Gastrocnemius medialis (tissue), 4 donors: ENCODE data around the gene SETBP1.

Experiments
- POLR2A ChIP-seq, 2 donors: fragments of 450-650 bp; IDR thresholded peaks; one replicate each; pipeline ENCODE4 v1.6.1; 2017; ENCODE audit warnings: antibody characterized with exemption in 2 of 2, mild to moderate bottlenecking in 2 of 2, moderate library complexity in 2 of 2
- TF ChIP-seq, protein P1 (sequence below), 5 experiments: fragments of 450-650 bp in 3 of 5; fragments of 200-600 bp in 2 of 5; sonication (generic) in 2 of 5; IDR thresholded peaks in 4 of 5; conservative IDR thresholded peaks in 1 of 5; 1 replicate in 4 of 5; 2 replicates in 1 of 5; pipeline ENCODE4 v1.5.1; 2016 to 2019; ENCODE audit warnings: antibody characterized with exemption in 5 of 5, mild to moderate bottlenecking in 3 of 5, moderate library complexity in 3 of 5

DNA sequence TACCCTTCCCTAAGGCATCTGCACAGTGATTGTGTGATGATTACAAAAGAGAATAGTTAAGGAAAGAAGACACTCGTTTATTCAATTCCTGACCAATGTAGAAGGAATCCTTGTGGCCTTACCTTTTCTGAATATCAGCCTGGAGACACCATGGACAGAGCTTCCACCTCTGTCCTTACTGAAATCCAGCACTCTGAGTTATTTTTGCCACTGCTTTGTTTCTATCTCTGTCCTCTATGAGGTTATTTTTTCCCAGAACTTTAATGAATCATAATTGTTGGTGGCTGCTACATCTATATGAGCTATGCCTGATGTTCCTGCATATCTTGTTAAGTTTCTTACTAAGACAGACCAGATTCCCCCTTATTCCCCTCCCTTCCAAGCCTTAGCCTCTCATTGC, 275.1 kb downstream of the SETBP1 start:
- TF ChIP-seq, protein P1, sequence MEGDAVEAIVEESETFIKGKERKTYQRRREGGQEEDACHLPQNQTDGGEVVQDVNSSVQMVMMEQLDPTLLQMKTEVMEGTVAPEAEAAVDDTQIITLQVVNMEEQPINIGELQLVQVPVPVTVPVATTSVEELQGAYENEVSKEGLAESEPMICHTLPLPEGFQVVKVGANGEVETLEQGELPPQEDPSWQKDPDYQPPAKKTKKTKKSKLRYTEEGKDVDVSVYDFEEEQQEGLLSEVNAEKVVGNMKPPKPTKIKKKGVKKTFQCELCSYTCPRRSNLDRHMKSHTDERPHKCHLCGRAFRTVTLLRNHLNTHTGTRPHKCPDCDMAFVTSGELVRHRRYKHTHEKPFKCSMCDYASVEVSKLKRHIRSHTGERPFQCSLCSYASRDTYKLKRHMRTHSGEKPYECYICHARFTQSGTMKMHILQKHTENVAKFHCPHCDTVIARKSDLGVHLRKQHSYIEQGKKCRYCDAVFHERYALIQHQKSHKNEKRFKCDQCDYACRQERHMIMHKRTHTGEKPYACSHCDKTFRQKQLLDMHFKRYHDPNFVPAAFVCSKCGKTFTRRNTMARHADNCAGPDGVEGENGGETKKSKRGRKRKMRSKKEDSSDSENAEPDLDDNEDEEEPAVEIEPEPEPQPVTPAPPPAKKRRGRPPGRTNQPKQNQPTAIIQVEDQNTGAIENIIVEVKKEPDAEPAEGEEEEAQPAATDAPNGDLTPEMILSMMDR (IDR thresholded peaks at IDR 0.05 in 4 of 5, conservative IDR thresholded peaks at IDR 0.05 in 1 of 5) = no peak
- no peak for TF ChIP-seq POLR2A (IDR thresholded peaks at IDR 0.05)
